Right lobe of liver (tissue), 4 donors: ENCODE measurements around the gene LHX1.

ENCODE experiments used
- POLR2A ChIP-seq: fragments of 450-650 bp; IDR thresholded peaks from one replicate; pipeline ENCODE4 v1.6.1; 2017; ENCODE audit warnings: antibody characterized with exemption, mild to moderate bottlenecking
- TF ChIP-seq, protein P1 (sequence below), 4 donors: fragments of 200-600 bp in 3 of 4; fragments of 450-650 bp in 1 of 4; IDR thresholded peaks; one replicate each; pipeline versions ENCODE4 v1.5.1 to v1.8.0; 2016 to 2022; ENCODE audit warnings: antibody characterized with exemption in 4 of 4, mild to moderate bottlenecking in 2 of 4
- donor health status: DM: no; HTN: no; CAD: no.
- donor health status: DM: no; HTN: no; CAD: no.
- donor health status: DM: no; HTN: yes; CAD: no.

DNA sequence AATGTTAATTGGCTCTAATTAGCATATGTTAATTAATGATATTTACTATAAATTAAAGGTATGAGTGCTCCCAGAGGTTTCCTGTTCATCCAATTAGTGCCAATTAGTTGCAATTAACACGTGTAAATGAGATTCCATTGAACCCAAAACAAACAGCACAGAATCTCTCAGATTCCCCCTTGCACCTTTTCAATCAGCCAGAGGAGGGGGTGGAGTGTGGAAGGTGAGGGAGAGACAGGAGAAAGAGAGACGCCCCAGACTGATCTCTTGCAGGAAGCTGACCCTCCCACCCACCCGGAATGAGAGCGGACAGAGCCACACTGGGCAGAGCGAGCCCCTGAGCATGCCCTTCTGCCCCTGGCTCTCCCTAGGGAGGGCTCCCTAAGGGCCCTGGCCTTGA lies 24.1 kb upstream of the LHX1 start:
- TF ChIP-seq, protein P1, sequence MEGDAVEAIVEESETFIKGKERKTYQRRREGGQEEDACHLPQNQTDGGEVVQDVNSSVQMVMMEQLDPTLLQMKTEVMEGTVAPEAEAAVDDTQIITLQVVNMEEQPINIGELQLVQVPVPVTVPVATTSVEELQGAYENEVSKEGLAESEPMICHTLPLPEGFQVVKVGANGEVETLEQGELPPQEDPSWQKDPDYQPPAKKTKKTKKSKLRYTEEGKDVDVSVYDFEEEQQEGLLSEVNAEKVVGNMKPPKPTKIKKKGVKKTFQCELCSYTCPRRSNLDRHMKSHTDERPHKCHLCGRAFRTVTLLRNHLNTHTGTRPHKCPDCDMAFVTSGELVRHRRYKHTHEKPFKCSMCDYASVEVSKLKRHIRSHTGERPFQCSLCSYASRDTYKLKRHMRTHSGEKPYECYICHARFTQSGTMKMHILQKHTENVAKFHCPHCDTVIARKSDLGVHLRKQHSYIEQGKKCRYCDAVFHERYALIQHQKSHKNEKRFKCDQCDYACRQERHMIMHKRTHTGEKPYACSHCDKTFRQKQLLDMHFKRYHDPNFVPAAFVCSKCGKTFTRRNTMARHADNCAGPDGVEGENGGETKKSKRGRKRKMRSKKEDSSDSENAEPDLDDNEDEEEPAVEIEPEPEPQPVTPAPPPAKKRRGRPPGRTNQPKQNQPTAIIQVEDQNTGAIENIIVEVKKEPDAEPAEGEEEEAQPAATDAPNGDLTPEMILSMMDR (IDR thresholded peaks at IDR 0.05), result no peak
- no peak for TF ChIP-seq POLR2A
